Activated CD4-positive, alpha-beta T cell treated with anti-CD3 and anti-CD28 coated beads, Interleukin-2, amount 50 U/mL, for 1 hour (primary cell): ENCODE measurements around the gene COMT.
A peak's percentile ranks its signal among the peaks of the same experiment; 100 is the strongest.

ENCODE experiments used
- DNase-seq: peaks from one replicate; pipeline ENCODE4 v3.0.0-alpha.2; 2020

COMT gene

GRCh38 chr22:19958083-19959042, 16.8 kb downstream of the COMT start:
- no peak for DNase-seq

GRCh38 chr22:19959043-19959586, 17.5 kb downstream of the COMT start:
- no peak for DNase-seq

GRCh38 chr22:19959587-19960490, 18.3 kb downstream of the COMT start:
- no peak for DNase-seq

- no peak for DNase-seq
These were observed 19.1 kb downstream of the COMT start for GRCh38 chr22:19960491-19961200.

GRCh38 chr22:19961201-19961580, 19.6 kb downstream of the COMT start:
- no peak for DNase-seq

GRCh38 chr22:19961868-19962245, 20.3 kb downstream of the COMT start:
- DNase-seq: no peak

GRCh38 chr22:19962246-19962908, 20.8 kb downstream of the COMT start:
- peak; percentile 61 for DNase-seq

GRCh38 chr22:19962909-19963806, 21.6 kb downstream of the COMT start:
- DNase-seq: no peak

GRCh38 chr22:19963863-19964642, 22.5 kb downstream of the COMT start:
- DNase-seq: no peak

GRCh38 chr22:19964701-19965386, 23.3 kb downstream of the COMT start:
- no peak for DNase-seq

GRCh38 chr22:19965771-19966709, 24.5 kb downstream of the COMT start:
- DNase-seq: no peak

GRCh38 chr22:19966908-19967750, 25.6 kb downstream of the COMT start:
- DNase-seq: no peak

GRCh38 chr22:19967850-19968449, 26.4 kb downstream of the COMT start:
- DNase-seq: no peak

- DNase-seq: no peak
These were observed 26.9 kb downstream of the COMT start for GRCh38 chr22:19968450-19968891.

GRCh38 chr22:19969141-19969928, 27.8 kb downstream of the COMT start:
- no peak for DNase-seq

- no peak for DNase-seq
These were observed 28.5 kb downstream of the COMT start for GRCh38 chr22:19970031-19970478.
